OCI-LY7 (cell line): ENCODE measurements around the gene DHRSX.
"Not testable (repeated sequence)": the region's sequence is repeated elsewhere in the genome, so short reads cannot be mapped to it uniquely, and the experiment has no call there.

Experiments
- EZH2phosphoT487 ChIP-seq: fragments of 200-600 bp; sonication (generic); IDR thresholded peaks from 2 replicates; pipeline ENCODE4 v1.6.1; 2018; ENCODE audit warnings: low read depth, borderline replicate concordance, mild to moderate bottlenecking, mixed run types, antibody characterized with exemption, low read length, moderate library complexity, mixed read lengths
- TF ChIP-seq, protein P1 (sequence below): fragments of 200-600 bp; sonication (generic); conservative IDR thresholded peaks from 2 replicates; pipeline ENCODE4 v1.5.1; 2014; ENCODE audit warnings: mild to moderate bottlenecking, antibody characterized with exemption, low read length, moderate library complexity, mixed read lengths

DNA sequence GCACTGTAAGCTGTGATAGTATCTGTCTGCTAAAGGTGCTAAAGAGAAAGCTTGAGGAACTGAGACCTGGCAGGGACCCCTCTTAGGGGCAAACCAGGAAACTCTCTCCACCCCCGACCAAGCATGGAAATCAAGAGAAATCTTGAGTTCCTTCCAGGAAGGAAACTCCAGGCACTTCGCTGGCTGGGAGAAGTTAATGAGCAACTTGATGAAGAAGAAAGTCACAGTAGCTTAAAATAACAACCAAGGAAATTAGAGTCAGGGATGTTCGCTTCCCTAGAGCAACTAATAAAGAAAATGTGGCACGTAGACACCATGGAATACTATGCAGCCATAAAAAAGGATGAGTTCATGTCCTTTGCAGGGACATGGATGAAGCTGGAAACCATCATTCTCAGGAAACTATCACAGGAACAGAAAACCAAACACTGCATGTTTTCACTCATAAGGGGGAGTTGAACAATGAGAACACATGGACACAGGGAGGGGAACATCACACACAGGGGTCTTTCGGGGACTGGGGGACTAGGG is 188.7 kb downstream of the DHRSX start:
- TF ChIP-seq, protein P1, sequence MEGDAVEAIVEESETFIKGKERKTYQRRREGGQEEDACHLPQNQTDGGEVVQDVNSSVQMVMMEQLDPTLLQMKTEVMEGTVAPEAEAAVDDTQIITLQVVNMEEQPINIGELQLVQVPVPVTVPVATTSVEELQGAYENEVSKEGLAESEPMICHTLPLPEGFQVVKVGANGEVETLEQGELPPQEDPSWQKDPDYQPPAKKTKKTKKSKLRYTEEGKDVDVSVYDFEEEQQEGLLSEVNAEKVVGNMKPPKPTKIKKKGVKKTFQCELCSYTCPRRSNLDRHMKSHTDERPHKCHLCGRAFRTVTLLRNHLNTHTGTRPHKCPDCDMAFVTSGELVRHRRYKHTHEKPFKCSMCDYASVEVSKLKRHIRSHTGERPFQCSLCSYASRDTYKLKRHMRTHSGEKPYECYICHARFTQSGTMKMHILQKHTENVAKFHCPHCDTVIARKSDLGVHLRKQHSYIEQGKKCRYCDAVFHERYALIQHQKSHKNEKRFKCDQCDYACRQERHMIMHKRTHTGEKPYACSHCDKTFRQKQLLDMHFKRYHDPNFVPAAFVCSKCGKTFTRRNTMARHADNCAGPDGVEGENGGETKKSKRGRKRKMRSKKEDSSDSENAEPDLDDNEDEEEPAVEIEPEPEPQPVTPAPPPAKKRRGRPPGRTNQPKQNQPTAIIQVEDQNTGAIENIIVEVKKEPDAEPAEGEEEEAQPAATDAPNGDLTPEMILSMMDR: not testable (repeated sequence)
- not testable (repeated sequence) for TF ChIP-seq EZH2phosphoT487
